ENCODE results near the gene TSPAN4. TPM values are rescaled to one million over a fixed set of nuclear protein-coding genes. Genes with fewer than 3 reads are reported as not detected.

TSPAN4 gene
- total RNA-seq, 2 experiments from 2014 or later: 1.6 to 2.0 TPM

GRCh38 chr11:837189-837989, 5.3 kb upstream of the TSPAN4 start:
- peaks cover 3% of the 10 kb centered on the region for H3K27me3 Mint-ChIP-seq
- peaks cover 0 to 5% of the 10 kb centered on the region in 2 experiments for H3K27me3 ChIP-seq (ENCODE audit: control insufficient read depth in 1 of 2, insufficient read depth in 2 of 2, low read length in 2 of 2)
- H3K4me3 ChIP-seq (ENCODE audit: low read length): no peak overlapping the region
- ChIA-PET CTCF (no interaction called here), POLR2A (interaction anchor here (1.2 to 1.5 kb wide), 2 partner anchors 17 to 18 kb away, joined by 4 to 5 read pairs; partner anchors contain the start of gene PNPLA2)
- H3K27ac ChIP-seq (ENCODE audit: low read depth in 1 of 2, low read length in 2 of 2): no peak overlapping the region
- intact Hi-C loops (cut with DNase I, micrococcal nuclease): no loop called here
- H3K36me3 Mint-ChIP-seq (ENCODE audit: low read depth): peaks cover 22% of the 10 kb centered on the region
- DNase-seq (no peak), ATAC-seq (ENCODE audit: poor library complexity) (no peak)
- no peak overlapping the region for H3K27ac Mint-ChIP-seq
- no peaks in the 10 kb centered on the region for H3K9me3 Mint-ChIP-seq
- H3K4me1 Mint-ChIP-seq (ENCODE audit: low read depth): peaks cover 17% of the 10 kb centered on the region
- peaks cover 0 to 2% of the 10 kb centered on the region in 2 experiments for H3K9me3 ChIP-seq (ENCODE audit: control insufficient read depth in 1 of 2, insufficient read depth in 1 of 2, low read length in 2 of 2)
- H3K4me3 Mint-ChIP-seq: no peak overlapping the region
- no peak for TF ChIP-seq CTCF (IDR thresholded peaks at IDR 0.05)
- H3K36me3 ChIP-seq (ENCODE audit: insufficient read depth, low read length): peaks cover 28% of the 10 kb centered on the region
- H3K4me1 ChIP-seq (ENCODE audit: insufficient read depth, low read length): peaks cover 47% of the 10 kb centered on the region

- CTCF ChIA-PET: no interaction called here
- Histone ChIP-seq H3K27ac (ENCODE audit: low read depth in 1 of 2, low read length in 2 of 2) (no peak overlapping the region), H3K4me3 (ENCODE audit: low read length) (no peak overlapping the region), H3K27me3 (ENCODE audit: control insufficient read depth in 1 of 2, insufficient read depth in 2 of 2, low read length in 2 of 2) (peaks cover 0 to 5% of the 10 kb centered on the region in 2 experiments), H3K4me1 (ENCODE audit: insufficient read depth, low read length) (peaks cover 44% of the 10 kb centered on the region), H3K36me3 (ENCODE audit: insufficient read depth, low read length) (peaks cover 28% of the 10 kb centered on the region), H3K9me3 (ENCODE audit: control insufficient read depth in 1 of 2, insufficient read depth in 1 of 2, low read length in 2 of 2) (no peaks in the 10 kb centered on the region)
- DNase-seq (no peak), ATAC-seq (ENCODE audit: poor library complexity) (no peak)
- Mint-ChIP-seq H3K4me3 (no peak overlapping the region), H3K27me3 (peaks cover 3% of the 10 kb centered on the region), H3K27ac (no peak overlapping the region), H3K36me3 (ENCODE audit: low read depth) (peaks cover 22% of the 10 kb centered on the region), H3K9me3 (no peaks in the 10 kb centered on the region), H3K4me1 (ENCODE audit: low read depth) (peaks cover 17% of the 10 kb centered on the region)
- POLR2A ChIA-PET: interaction anchor here (1.5 kb wide), 1 partner anchor 18 kb away, joined by 5 read pairs; the partner anchor contains the start of gene PNPLA2
- intact Hi-C loops (cut with DNase I, micrococcal nuclease): no loop called here
- no peak for TF ChIP-seq CTCF (IDR thresholded peaks at IDR 0.05)
Observed at GRCh38 chr11:837990-838307, 4.7 kb upstream of the TSPAN4 start.

GRCh38 chr11:838441-839279, 4.0 kb upstream of the TSPAN4 start:
- H3K9me3 ChIP-seq (ENCODE audit: control insufficient read depth in 1 of 2, insufficient read depth in 1 of 2, low read length in 2 of 2): no peaks in the 10 kb centered on the region
- CTCF ChIA-PET: no interaction called here
- POLR2A ChIA-PET: interaction anchor here (1.5 to 7.6 kb wide), 2 partner anchors 8 to 19 kb away, joined by 5 to 71 read pairs; partner anchors contain the start of genes CD151, CRACR2B and PNPLA2
- no peak overlapping the region for H3K27ac ChIP-seq (ENCODE audit: low read depth in 1 of 2, low read length in 2 of 2)
- ATAC-seq (ENCODE audit: poor library complexity) (no peak), DNase-seq (peak in 1 of 14 experiments; percentile 41)
- TF ChIP-seq CTCF (IDR thresholded peaks at IDR 0.05): no peak
- H3K4me3 Mint-ChIP-seq: peak overlapping the region; percentile 63
- no peak overlapping the region for H3K27ac Mint-ChIP-seq
- H3K27me3 ChIP-seq (ENCODE audit: control insufficient read depth in 1 of 2, insufficient read depth in 2 of 2, low read length in 2 of 2): peaks cover 0 to 3% of the 10 kb centered on the region in 2 experiments
- H3K4me3 ChIP-seq (ENCODE audit: low read length): no peak overlapping the region
- peaks cover 22% of the 10 kb centered on the region for H3K36me3 Mint-ChIP-seq (ENCODE audit: low read depth)
- H3K27me3 Mint-ChIP-seq: peaks cover 3% of the 10 kb centered on the region
- no peaks in the 10 kb centered on the region for H3K9me3 Mint-ChIP-seq
- peaks cover 28% of the 10 kb centered on the region for H3K36me3 ChIP-seq (ENCODE audit: insufficient read depth, low read length)
- H3K4me1 Mint-ChIP-seq (ENCODE audit: low read depth): peaks cover 15% of the 10 kb centered on the region
- H3K4me1 ChIP-seq (ENCODE audit: insufficient read depth, low read length): peaks cover 47% of the 10 kb centered on the region
- intact Hi-C loops (cut with DNase I, micrococcal nuclease): no loop called here

All from CD4-positive, alpha-beta T cell (primary cell).